B cell (primary cell): ENCODE data around the gene GRK6. TPM values are rescaled to one million over a fixed set of nuclear protein-coding genes. Genes with fewer than 3 reads are reported as not detected.

ENCODE experiments used
- ATAC-seq: fragments of 200-7000 bp; cut with Tn5 transposase; one replicate; pipeline ENCODE4 v1.10.0; 2021; ENCODE audit warnings: low read depth, mild to moderate bottlenecking, moderate number of reproducible peaks, moderate library complexity
- CTCF ChIA-PET: fragments of 350-600 bp; sonication (Branson Sonifier 250); formaldehyde crosslinking; loops from one replicate; lab custom pipeline; 2021; ENCODE audit warnings: antibody characterized with exemption, inconsistent platforms; lab: Charles Lee
- POLR2A ChIA-PET: fragments of 350-600 bp; sonication (Branson Sonifier 250); formaldehyde crosslinking; loops from one replicate; lab custom pipeline; 2021; ENCODE audit warnings: antibody characterized with exemption; lab: Charles Lee
- DNase-seq: peaks from one replicate; pipeline ENCODE4 v3.0.0; 2013
- H2AFZ ChIP-seq: 2 replicates; pipeline ENCODE4 v1.6.1; 2012; ENCODE audit warnings: mild to moderate bottlenecking, low read depth, low read length; ENCODE audit not compliant: insufficient read depth, poor library complexity, severe bottlenecking
- H3K27ac ChIP-seq, 2 donors: 1 replicate in 1 of 2; 2 replicates in 1 of 2; pipeline ENCODE4 v1.5.1; 2012 to 2013; ENCODE audit warnings: low read length in 2 of 2, mild to moderate bottlenecking in 2 of 2, moderate library complexity in 1 of 2
- H3K27me3 ChIP-seq, 4 experiments: fragments of 200-600 bp in 1 of 4; sonication (generic) in 1 of 4; replicated peaks in 1 of 4; 1 replicate in 2 of 4; 2 replicates in 2 of 4; pipeline versions ENCODE4 v1.6.1 to v1.7.0; 2013 to 2016; ENCODE audit warnings: low read length in 3 of 4, mild to moderate bottlenecking in 2 of 4, mixed read lengths in 1 of 4, moderate library complexity in 1 of 4; ENCODE audit not compliant: insufficient read depth in 4 of 4, control insufficient read depth in 3 of 4; ENCODE audit errors: control extremely low read depth in 1 of 4
- H3K36me3 ChIP-seq, 2 experiments: replicated peaks in 1 of 2; 1 replicate in 1 of 2; 2 replicates in 1 of 2; pipeline versions ENCODE4 v1.6.1 to v1.7.1; 2013; ENCODE audit warnings: low read length in 1 of 2; ENCODE audit not compliant: insufficient read depth in 2 of 2, control insufficient read depth in 1 of 2; ENCODE audit errors: control extremely low read depth in 1 of 2, extremely low read depth in 1 of 2
- H3K4me1 ChIP-seq, 2 donors: fragments of 200-600 bp in 1 of 2; sonication (generic) in 1 of 2; 1 replicate in 1 of 2; 2 replicates in 1 of 2; pipeline versions ENCODE4 v1.5.1 to v1.6.1; 2013 to 2017; ENCODE audit warnings: low read length in 2 of 2; ENCODE audit not compliant: control insufficient read depth in 2 of 2, insufficient read depth in 2 of 2
- H3K4me2 ChIP-seq: replicated peaks from 2 replicates; pipeline ENCODE3; 2012; ENCODE audit warnings: mild to moderate bottlenecking, low read depth, low read length; ENCODE audit not compliant: poor library complexity, severe bottlenecking
- H3K4me3 ChIP-seq, 5 experiments: fragments of 200-600 bp in 1 of 5; sonication (generic) in 1 of 5; 1 replicate in 3 of 5; 2 replicates in 2 of 5; pipeline versions ENCODE4 v1.5.1 to v1.7.0; 2011 to 2016; ENCODE audit warnings: low read length in 4 of 5, mild to moderate bottlenecking in 4 of 5, low read depth in 2 of 5, control low read depth in 1 of 5, moderate library complexity in 1 of 5; ENCODE audit not compliant: insufficient read depth in 1 of 5; ENCODE audit errors: control extremely low read depth in 1 of 5, extremely low read depth in 1 of 5
- H3K79me2 ChIP-seq: fragments of 200-600 bp; sonication (generic); one replicate; pipeline ENCODE4 v1.6.0; 2016; ENCODE audit warnings: low read length; ENCODE audit not compliant: control insufficient read depth, insufficient read depth
- H3K9ac ChIP-seq: fragments of 200-600 bp; sonication (generic); 2 replicates; pipeline ENCODE4 v1.6.1; 2017; ENCODE audit warnings: mild to moderate bottlenecking, low read length, moderate library complexity
- H3K9me3 ChIP-seq, 3 donors: one replicate each; pipeline versions ENCODE4 v1.6.1 to v1.7.1; 2013; ENCODE audit warnings: low read length in 2 of 3; ENCODE audit not compliant: control insufficient read depth in 2 of 3, insufficient read depth in 1 of 3; ENCODE audit errors: control extremely low read depth in 1 of 3
- H4K20me1 ChIP-seq: 2 replicates; pipeline ENCODE4 v1.6.0; 2012; ENCODE audit warnings: mild to moderate bottlenecking, low read length; ENCODE audit not compliant: insufficient read depth, control insufficient read depth, poor library complexity, severe bottlenecking
- H3K27ac Mint-ChIP-seq: one replicate; pipeline ENCODE4 v1.8.0; 2021; ENCODE audit warnings: mixed read lengths
- H3K27me3 Mint-ChIP-seq: one replicate; pipeline ENCODE4 v1.8.0; 2021; ENCODE audit warnings: mixed read lengths
- H3K4me1 Mint-ChIP-seq: one replicate; pipeline ENCODE4 v1.8.0; 2021; ENCODE audit warnings: mixed read lengths
- H3K4me3 Mint-ChIP-seq: one replicate; pipeline ENCODE4 v1.8.0; 2021; ENCODE audit warnings: mixed read lengths
- H3K9me3 Mint-ChIP-seq: one replicate; pipeline ENCODE4 v1.8.0; 2022; ENCODE audit warnings: mixed read lengths; ENCODE audit not compliant: insufficient read depth
- CTCF ChIP-seq: fragments of 200-600 bp; IDR thresholded peaks from one replicate; pipeline ENCODE4 v1.8.0; 2022; ENCODE audit warnings: antibody characterized with exemption, mild to moderate bottlenecking
- EZH2 ChIP-seq: IDR thresholded peaks from 2 replicates; pipeline ENCODE4 v1.6.1; 2012; ENCODE audit warnings: borderline replicate concordance, low read depth, mild to moderate bottlenecking, moderate library complexity, low read length; ENCODE audit not compliant: insufficient read depth, poor library complexity, severe bottlenecking
- WGBS: methylation state at CpG from one replicate; pipeline ENCODE4 v1.1.5; 2013; ENCODE audit warnings: missing lambda C conversion rate; ENCODE audit not compliant: insufficient coverage; 5-methylcytosine and 5-hydroxymethylcytosine counted together
- intact Hi-C: fragments of 100-400 bp; cut with micrococcal nuclease; formaldehyde crosslinking; loops from one replicate; pipeline ENCODE4 v1.10.0; 2022
- polyA plus RNA-seq: library from polyadenylated mRNA; depleted of rRNA; stranded (reverse); fragments of >200 nt; gene quantifications from 2 replicates; pipeline ENCODE4 v1.2.3, GENCODE V29; 2012
- total RNA-seq, 2 donors: library from RNA; stranded (reverse); fragments of 120-200 nt in 1 of 2; gene quantifications; 1 replicate in 1 of 2; 2 replicates in 1 of 2; pipeline versions ENCODE4 v1.2.3 to v1.2.4, GENCODE V29; 2013 to 2022

GRK6 gene
- total and polyA plus RNA-seq, 2 donors (not counting 1 experiment from before 2014, with no cell fraction given) = 155 to 173 TPM

GRCh38 chr5:177403102-177403791 is 23.2 kb upstream of the GRK6 start:
- intact Hi-C loops = loop anchor here (1.0 to 10.0 kb wide), 3 partner anchors 13 to 288 kb away; partner anchors contain the start of gene B4GALT7
- Histone ChIP-seq H3K4me3 (peak overlapping the region; percentile 19 to 68 (median 61)), H3K9me3 (peaks cover 0 to 19% (median 0%) of the 10 kb centered on the region in 3 donors), H3K27ac (no peak overlapping the region), H3K9ac (peak overlapping the region; percentile 66), H4K20me1 (no peaks in the 10 kb centered on the region), H2AFZ (peak overlapping the region; percentile 77), H3K4me2 (peak overlapping the region; percentile 96), H3K4me1 (peaks cover 38 to 50% of the 10 kb centered on the region in 2 donors), H3K36me3 (no peaks in the 10 kb centered on the region), H3K27me3 (peaks cover 0 to 40% (median 9%) of the 10 kb centered on the region in 4 experiments), H3K79me2 (no peaks in the 10 kb centered on the region)
- ChIA-PET CTCF (interaction anchor here (0.9 to 12.7 kb wide), 31 partner anchors 10 to 289 kb away, joined by 3 to 628 read pairs (median 6); partner anchors contain the start of genes DDX41, DOK3, GRK6 and PDLIM7), POLR2A (interaction anchor here (0.6 to 5.6 kb wide), 9 partner anchors 23 to 332 kb away, joined by 3 to 87 read pairs (median 14); partner anchors contain the start of gene GRK6)
- 2% methylated on average over 60 of the region's 61 CpGs for WGBS
- Mint-ChIP-seq H3K9me3 (no peaks in the 10 kb centered on the region), H3K27ac (peak overlapping the region; percentile 32), H3K27me3 (peaks cover 14% of the 10 kb centered on the region), H3K4me3 (peak overlapping the region; percentile 84), H3K4me1 (peaks cover 39% of the 10 kb centered on the region)
- DNase-seq = peak; percentile 77
- TF ChIP-seq EZH2 (no peak), CTCF (no peak)
- ATAC-seq = peak; percentile 5
